ENCODE data around the gene DUSP22.
"Not testable (repeated sequence)": the region's sequence is repeated elsewhere in the genome, so short reads cannot be mapped to it uniquely, and the experiment has no call there.

DUSP22 gene

DNA sequence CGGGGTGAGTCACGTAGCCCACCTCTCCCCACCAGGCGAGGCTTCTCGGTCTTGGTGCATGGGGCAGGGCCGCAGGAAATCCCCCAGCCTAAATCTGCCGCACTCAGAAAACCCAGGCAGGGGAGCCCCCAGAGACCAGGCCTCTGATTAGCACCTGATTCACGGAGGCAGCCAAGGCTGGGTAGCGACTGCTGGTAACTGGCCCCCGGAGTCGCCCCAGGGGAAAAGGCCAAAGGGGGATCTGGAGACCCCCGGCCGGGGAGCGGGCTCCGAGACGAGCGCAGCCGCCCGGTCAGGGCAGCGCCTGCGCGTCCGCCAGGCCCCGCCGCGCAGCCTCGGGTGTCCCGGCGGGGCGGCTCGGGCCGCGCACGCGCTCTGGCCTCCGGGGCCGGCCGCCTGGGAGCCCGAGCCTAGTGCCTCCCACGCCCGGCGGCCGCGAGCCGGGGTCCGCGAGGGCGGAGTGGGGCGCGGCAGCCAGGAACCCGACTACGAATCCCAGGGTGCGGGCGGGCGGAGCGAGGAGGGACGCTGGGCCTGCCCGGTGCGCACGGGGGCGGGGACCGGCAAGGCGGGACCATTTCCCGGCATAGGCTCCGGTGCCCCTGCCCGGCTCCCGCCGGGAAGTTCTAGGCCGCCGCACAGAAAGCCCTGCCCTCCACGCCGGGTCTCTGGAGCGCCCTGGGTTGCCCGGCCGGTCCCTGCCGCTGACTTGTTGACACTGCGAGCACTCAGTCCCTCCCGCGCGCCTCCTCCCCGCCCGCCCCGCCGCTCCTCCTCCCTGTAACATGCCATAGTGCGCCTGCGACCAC lies at the start of gene DUSP22:
DUSP22 (plus strand) TSS at position 791 of the 809 bp plus-strand sequence. CDS start 53 bp downstream, outside the sequence.
- DNase-seq, result peak; percentile 80

DNA sequence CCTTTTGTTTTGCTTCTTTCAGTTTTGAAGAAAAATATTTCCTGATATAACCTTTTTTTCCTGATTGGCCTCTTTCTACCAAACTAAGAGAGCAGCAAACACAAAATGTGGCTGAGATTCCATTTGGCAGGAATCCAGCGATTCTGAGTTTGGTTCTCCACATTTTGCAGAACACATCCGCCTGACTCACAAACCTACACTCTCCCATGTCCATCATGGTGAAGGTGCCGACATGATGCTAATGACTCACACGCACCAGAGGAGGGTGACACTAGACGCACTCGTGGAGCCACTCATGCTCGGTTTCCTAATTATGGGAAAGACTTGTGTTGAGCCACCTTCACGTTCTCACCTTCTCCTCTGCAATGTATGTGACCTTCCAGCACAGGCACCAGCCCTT lies 45.9 kb upstream of the DUSP22 start:
- DNase-seq, result no peak

- DNase-seq, result no peak
These were observed 44.9 kb upstream of the DUSP22 start for GRCh38 chr6:247351-247750.

- DNase-seq, result not testable (repeated sequence)
These were observed 44.2 kb upstream of the DUSP22 start for GRCh38 chr6:248046-248445.

DNA sequence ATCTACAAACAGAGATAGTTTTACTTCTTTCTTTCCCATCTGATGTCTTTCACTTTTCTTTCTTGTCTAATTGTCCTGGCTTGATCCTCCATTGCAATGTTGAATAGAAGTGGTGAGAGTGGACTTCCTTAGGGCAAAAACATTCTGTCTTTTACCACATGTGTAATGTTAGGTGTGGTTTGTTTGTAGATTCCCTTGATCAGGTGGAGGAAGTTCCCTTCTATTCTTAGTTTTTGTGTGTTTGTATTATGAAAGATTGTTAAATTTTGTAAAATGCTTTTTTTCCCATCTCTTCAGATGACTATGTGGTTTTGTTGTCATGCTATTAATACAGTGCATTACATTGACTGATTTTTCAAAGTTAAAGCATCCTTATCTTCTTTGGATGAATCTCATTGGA lies 41.6 kb upstream of the DUSP22 start:
- DNase-seq, result no peak

- no peak for DNase-seq
These were observed 40.4 kb upstream of the DUSP22 start for GRCh38 chr6:251920-252319.

- no peak for DNase-seq
These were observed 39.3 kb upstream of the DUSP22 start for GRCh38 chr6:252775-253535.

DNA sequence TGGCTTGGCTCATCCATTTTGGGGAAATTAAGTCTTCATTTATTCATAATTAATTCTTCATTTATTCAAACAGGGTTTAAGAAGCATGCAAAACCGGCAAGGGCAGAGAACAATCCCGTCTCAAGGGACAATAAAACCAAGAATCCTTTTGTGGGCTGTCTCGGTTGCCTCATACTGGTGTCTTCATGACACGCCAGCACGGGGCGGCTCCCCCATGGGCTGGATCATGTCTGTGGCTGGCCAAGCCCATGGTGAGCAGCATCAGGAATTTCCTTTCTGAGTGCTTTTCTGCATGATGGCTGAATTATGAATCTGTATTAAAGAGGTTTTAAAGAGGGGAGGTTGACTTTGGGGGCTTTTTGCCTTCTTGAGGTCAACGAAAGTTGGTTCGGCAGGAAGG lies 38.3 kb upstream of the DUSP22 start:
- no peak for DNase-seq

GRCh38 chr6:255041-255750 lies 37.1 kb upstream of the DUSP22 start:
- no peak for DNase-seq

DNA sequence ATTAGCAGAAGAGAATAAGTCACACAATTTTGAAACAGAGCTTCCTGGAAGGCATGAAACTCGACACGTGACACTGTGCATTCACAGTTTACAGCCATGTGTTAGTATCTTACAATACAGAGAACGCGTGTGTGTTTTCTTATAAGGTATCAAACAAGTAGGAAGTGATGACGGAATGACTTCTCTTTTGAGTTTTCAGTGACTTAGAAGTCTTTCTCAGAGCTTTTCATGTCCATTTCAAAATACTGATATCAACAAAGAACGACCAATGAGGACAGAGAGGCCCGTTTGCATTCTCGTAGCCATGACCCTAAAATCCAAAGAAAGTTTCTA lies 36.6 kb upstream of the DUSP22 start:
- DNase-seq, result peak; percentile 42

DNA sequence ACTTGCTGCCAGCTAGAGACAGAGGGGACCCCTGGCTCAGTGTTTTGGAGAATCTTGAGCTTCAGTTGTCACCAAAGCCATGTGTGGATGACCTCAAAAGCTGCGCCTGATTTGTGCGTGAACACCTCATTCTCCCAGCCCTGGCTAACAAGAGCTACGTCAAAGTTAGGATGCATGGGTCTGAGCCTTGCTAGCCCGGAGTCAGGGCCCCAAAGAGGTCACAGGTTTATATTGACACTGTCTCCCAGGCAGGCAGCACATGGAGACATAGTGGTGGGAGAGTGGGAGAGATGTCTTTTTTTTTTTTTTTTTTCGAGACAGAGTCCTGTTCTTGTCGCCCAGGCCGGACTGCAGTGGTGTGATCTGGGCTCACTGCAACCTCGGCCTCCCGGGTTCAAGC lies 36.1 kb upstream of the DUSP22 start:
- no peak for DNase-seq

- DNase-seq, result no peak
These were observed 35.1 kb upstream of the DUSP22 start for GRCh38 chr6:257031-257725.

GRCh38 chr6:257774-258173 lies 34.5 kb upstream of the DUSP22 start:
- DNase-seq, result no peak

GRCh38 chr6:259316-259715 lies 33.0 kb upstream of the DUSP22 start:
- no peak for DNase-seq

- peak; percentile 39 for DNase-seq
These were observed 32.3 kb upstream of the DUSP22 start for GRCh38 chr6:259901-260508.

DNA sequence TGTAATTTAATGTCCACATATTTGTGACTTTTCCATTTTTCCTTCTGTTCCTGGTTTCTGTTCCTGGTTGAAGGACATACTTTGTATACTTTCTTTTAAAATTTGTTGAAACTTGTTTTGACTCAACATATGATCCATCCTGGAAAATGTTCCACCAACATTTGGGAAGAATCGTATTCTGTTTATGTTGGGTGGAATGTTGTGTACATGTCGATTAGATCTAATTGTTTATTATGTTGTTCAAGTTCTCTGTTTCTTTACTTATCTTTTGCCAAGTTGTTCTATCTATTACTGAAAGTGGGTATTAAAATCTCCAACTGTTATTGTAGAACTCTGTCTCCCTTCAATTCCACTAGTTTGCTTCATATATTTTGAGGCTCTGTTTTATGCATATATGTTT lies 27.7 kb upstream of the DUSP22 start:
- no peak for DNase-seq

- DNase-seq, result no peak
These were observed 23.8 kb upstream of the DUSP22 start for GRCh38 chr6:268394-268935.

DNA sequence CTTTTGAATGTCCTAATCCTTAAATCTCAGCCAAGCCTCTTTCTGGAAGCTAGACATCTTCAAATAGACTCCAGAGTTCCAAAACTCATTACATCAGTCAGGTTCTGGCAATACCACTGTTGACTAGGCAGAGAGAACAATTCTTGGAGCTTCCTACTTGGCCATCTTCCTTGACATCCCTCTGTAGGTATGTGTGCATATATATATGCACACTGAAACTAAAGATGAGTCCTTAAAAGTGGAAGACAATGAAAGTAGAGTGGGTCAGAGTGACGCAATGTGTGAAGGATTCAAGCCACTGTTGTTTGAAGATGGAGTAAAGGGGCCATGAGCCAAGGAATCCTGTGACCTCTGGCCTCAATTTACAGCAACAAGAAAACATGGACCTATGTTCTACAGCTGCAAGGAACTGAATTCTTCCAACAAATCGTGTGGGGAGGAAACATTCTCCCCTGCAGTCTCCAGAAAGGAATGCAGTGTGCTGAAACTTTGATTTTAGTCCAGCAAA lies 18.7 kb upstream of the DUSP22 start:
- DNase-seq, result no peak

DNA sequence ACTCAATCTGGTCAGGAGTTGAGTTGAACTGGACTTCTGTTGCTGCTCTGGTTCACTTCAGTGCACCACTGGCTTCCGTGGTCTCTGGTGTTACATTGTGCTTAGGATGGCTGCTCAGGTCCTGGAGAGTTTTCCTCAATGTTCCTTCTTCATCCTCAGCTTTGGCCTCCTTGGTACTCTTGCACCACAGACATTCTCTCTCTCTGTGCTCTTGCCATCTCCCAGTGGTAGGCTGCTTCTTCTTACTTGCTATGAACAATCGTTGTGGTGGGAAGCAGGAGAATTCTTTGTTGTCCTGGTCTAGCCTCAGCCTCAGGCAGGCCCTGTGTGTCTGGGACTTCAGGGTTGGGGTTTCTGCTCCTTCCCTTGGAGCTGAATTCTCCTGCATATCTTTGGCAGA lies 14.5 kb upstream of the DUSP22 start:
- DNase-seq, result no peak

DNA sequence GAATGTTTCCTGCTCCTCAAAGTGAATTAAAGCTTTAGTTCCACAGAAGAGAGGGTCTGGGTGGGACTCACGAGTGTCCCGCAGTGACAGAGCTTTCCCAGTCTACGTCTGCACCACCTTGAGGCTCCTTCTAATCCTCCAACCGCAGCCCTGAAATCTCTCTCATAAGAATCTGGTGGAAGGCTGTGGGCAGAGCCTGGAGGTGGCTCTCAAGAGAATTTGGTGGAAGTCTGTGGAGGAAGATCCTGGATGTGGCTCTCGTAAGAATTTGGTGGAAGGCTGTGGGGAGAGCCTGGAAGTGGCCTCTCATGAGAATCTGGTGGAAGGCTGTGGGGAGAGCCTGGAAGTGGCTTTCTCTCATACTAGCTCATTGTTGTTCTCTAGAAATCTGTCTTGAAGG lies 13.8 kb upstream of the DUSP22 start:
- DNase-seq, result no peak

DNA sequence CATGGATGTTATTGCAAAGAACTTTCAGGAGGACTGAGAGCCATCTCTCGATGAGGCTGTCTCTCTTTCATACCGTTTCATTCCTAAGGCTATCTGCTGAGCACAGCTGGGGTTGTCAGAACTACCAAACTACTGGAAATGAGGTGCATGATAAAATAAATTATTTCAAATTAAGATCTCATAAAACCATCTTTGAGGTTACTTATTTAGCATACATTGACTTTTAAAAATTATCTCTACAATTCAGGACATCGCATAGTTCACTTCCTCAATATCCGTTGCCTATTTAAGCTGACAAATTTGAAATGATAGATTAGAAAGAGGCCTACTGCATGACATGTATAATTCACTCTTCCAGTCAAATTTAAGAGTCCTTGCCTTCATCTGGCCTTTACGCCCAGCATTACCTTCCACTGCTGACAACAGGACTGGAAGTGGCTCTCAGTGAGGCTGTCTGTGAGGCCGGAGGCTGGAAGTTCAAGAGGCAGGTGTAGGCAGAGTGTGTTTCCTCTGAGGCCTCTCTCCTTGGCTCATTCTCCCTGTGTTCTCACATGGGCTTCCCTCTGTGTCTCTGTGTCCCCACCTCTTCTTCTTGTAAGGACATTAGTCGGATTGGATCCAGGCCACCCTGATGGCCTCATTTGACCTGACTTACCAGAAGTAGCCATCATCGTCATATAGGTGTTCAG lies 12.8 kb upstream of the DUSP22 start:
- DNase-seq, result no peak
